GM19099 (cell line): ENCODE measurements around the gene CNR2.

Source experiments
- POLR2A ChIP-seq: IDR thresholded peaks from 3 replicates; pipeline ENCODE4 v1.6.1; 2011; ENCODE audit warnings: low read depth; ENCODE audit not compliant: insufficient read length; ENCODE audit errors: extremely low read depth

The CNR2 gene

GRCh38 chr1:23867895-23868556 is 45.1 kb downstream of the CNR2 start, which contains the start of gene FUCA1:
Gene FUCA1 (minus strand): TSS chr1:23868290. CDS start chr1:23868286, 4 bp downstream.
- peak; percentile 69 for TF ChIP-seq POLR2A

GRCh38 chr1:23867542-23867894 is 45.6 kb downstream of the CNR2 start:
- TF ChIP-seq POLR2A, result no peak

- no peak for TF ChIP-seq POLR2A
Measured at GRCh38 chr1:23865543-23865930, 47.6 kb downstream of the CNR2 start.

- no peak for TF ChIP-seq POLR2A
Measured at GRCh38 chr1:23864801-23865542, 48.2 kb downstream of the CNR2 start.

DNA sequence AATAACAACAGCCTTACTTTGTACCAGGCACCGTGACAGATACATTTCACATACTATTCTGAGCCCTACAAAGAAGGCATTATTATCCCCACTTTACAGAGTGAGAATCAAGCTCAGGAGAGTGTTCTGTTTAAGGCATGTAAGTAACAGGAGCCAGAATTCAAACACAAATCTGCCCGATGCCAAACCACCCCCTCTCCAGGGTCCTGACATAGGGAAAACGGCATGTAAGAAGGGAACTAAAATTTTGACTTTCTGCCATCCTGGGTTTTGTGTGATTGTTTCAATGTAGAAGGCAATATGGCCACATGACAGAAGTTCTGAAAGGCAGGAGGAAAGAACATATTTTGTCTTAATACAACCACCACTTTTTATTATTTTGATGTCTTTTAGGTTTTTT is 50.5 kb downstream of the CNR2 start:
- TF ChIP-seq POLR2A, result no peak

DNA sequence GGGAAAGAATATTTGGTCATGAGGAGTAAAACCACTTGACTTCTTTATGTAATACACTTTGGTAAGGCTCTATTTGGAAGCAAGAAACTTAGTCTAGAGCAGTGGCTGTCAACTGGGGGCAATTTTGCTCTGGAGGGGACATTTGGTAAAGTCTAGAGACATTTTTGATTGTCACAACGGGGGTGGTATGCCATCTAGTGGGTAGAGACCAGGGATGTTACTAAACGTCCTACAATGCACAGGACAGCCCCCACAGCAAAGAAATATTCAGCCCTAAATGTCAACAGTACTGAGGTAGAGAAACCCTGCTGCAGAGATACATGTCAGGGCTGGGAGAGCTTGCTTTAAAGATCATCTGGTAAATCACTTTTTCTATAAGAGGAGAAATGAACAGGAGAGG is 58.6 kb downstream of the CNR2 start:
- no peak for TF ChIP-seq POLR2A

- TF ChIP-seq POLR2A, result no peak
Measured at GRCh38 chr1:23848673-23849616, 64.2 kb downstream of the CNR2 start.

DNA sequence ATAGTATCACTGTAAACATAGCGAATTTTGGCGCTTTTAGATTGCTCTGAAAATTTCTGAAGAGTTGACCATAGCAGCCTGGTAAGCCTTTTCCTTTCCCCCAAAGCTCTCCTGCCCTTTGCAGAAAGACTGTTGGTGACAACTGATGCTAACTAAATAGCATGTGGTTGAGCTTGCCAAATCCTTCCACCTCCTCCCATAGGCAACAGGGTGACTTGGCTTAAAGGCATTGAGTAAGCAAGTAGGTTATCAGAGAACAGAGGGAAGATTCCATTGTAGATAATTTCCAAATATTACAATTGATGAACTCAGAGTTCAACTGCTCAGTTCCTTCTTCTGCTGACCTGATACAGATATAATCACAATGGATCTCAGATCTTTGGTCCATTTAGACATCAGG is 68.0 kb downstream of the CNR2 start:
- no peak for TF ChIP-seq POLR2A

DNA sequence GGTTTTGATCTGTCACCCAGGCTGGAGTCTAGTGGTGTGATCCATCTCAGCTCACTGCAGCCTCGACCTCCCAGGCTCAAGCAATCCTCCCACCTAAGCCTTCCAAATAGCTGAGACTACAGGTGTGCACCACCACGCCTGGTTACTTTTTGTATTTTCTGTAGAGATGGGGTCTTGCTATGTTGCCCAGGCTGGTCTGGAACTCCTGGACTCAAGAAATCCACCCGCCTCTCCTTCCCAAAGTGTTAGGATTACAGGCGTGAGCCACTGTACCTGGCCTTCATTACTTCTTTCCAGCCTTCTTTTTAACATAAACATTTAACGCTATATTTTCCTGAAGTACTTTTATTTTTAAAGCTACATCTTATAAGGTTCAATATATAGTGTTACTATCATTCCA is 69.5 kb downstream of the CNR2 start:
- no peak for TF ChIP-seq POLR2A

DNA sequence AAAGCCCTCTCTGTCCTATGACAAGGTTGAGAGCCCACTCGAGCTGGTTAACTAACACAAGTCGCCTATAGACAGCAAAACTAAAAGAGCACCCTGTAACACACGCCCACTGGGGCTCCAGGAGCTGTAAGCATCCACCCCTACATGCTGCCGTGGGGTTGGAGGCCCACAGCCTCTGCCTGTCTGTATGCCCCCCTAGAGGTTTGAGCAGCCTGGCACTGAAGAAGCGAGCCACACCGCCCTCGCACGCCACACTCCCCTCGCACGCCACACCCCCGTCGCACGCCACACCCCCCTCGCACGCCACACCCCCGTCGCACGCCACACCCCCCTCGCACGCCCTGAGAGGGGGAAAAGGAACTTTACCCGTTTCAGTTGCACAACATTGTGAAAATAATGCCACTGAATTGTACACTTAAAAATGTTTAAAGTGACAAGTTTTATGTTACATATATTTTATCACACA is 74.7 kb downstream of the CNR2 start:
- TF ChIP-seq POLR2A, result no peak

GRCh38 chr1:23837908-23838307 is 75.3 kb downstream of the CNR2 start:
- no peak for TF ChIP-seq POLR2A

GRCh38 chr1:23836037-23836436 is 77.1 kb downstream of the CNR2 start:
- no peak for TF ChIP-seq POLR2A

DNA sequence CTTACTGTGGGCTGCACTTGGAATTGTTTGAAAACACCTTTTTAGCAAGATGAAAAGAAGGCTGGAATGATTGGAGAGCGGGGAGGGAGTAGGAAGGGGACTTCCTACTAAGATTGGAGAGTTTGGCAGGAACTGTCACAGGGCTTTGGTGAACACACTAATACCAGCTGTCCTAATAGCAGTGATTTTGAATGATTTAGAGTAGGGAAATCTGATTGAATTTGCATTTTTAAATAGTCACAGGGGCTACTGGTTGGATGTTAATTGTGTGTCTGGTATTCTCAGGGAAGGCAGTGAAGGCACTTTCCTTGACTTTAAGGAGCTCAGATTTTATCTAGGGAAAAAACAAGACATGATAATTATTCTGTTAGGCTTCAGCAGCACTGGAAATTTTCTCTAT is 85.4 kb downstream of the CNR2 start:
- no peak for TF ChIP-seq POLR2A

DNA sequence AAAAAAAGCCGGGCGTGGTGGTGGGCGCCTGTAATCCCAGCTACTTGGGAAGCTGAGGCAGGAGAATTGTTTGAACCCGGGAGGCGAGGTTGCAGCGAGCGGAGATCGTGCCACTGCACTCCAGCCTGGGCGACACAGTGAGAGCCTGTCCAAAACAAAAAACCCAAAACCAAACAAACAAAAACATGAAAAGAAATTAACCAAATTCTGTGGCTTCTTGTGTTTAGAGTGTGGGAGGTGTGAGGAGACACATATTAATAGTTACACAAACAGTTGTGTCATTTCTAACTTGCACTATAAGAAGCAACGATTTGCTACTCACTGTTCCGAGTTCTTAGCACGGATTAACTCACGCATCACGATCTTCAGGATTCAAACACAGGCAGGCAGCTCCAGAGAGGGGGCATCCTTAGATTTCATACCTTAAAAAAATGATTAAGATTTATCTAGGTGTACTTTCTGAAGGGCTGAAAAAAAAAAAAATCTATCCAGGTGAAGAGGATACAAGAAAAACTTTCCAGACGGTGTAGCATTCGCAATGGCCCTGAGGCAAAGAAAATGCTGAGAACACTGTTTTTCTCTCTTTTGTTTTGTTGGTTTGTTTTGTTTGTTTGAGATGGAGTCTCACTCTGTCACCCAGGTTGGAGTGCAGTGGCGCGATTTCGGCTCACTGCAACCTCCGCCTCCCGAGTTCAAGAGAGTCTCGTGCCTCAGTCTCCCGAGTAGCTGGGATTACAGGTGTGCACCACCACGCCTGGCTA is 87.2 kb downstream of the CNR2 start:
- TF ChIP-seq POLR2A, result no peak
